SKM-1 (cell line): ENCODE measurements around the gene LMAN1.

Source experiments
- DNase-seq: peaks from one replicate; lab custom pipeline; 2025; ENCODE audit not compliant: unreplicated experiment; lab: John Stamatoyannopoulos, UW

LMAN1 gene

GRCh38 chr18:59358712-59359575 is at the start of gene LMAN1:
TSS of gene LMAN1 (minus strand) at chr18:59359265. CDS start at chr18:59359244, 21 bp downstream.
- DNase-seq = peak; percentile 71

DNA sequence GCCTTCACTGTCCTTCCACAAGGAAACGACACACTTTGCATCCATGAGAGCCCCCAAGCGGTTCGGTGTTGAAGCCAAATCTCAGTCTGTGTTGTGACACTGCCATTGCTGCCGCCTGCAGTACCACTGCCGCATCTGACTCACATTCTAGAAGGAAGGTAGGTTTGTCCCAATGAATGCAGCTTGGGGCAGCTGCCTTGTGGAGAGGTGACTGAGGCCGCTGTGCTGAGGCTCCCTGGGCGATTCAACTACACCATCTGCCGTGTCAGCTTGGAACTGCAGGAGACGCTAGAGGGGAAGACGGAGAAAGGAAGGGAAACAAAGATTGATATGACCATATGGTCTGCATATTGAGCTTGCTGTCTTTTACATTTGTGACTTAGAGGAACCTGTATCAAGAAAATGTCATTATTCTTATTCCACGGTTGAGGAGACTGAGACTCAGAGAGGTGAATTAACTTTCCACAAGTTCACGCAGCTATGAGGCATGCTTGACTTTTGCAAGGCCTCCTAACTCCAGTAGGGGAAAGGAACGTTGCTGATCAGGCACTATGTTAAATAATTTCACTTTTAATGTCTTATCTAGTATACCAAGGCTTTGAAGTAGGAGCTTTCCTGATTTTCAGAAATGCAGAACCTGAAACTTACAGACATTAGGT is 43.5 kb upstream of the LMAN1 start:
- peak; percentile 84 for DNase-seq

DNA sequence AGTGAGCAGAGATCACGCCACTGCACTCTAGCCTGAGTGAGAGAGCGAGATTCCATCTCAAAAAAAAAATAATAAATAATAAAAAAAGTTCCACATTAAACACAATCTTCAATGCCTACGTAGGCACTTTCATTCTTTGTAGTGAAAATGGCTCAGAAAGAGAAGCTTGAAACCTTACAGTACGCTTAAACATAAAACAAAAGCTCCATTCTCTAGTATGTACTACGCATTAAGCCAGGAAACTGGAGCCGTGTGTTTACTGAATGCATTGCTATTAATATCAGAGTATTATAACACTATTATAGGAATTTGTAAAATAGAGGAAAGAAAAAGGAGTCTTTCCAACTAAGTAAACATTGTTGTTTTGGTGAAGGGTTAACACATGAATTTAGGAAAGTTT is 41.3 kb upstream of the LMAN1 start:
- DNase-seq = no peak

- no peak for DNase-seq
Observed at GRCh38 chr18:59395226-59396175, 36.4 kb upstream of the LMAN1 start.

DNA sequence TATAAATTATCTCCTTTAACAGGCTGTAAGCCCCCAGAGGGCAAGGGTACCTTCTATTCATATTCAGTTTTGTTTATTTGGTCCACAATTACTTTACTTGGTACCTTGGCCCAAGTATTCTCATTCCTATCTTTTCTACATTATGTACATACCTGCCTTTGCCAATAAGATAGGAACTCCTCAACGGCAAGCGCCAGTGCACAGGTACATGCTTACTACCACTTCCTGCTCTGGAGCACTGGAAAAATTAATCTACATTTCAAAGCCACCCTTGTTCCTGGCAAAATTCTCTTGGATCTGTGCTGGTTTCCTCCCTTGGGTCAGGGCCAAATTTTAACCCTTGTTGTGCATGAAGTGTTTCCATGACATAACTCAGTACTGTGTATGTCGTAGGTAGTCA is 34.3 kb upstream of the LMAN1 start:
- no peak for DNase-seq

- no peak for DNase-seq
Observed at GRCh38 chr18:59388817-59389216, 29.8 kb upstream of the LMAN1 start.

DNA sequence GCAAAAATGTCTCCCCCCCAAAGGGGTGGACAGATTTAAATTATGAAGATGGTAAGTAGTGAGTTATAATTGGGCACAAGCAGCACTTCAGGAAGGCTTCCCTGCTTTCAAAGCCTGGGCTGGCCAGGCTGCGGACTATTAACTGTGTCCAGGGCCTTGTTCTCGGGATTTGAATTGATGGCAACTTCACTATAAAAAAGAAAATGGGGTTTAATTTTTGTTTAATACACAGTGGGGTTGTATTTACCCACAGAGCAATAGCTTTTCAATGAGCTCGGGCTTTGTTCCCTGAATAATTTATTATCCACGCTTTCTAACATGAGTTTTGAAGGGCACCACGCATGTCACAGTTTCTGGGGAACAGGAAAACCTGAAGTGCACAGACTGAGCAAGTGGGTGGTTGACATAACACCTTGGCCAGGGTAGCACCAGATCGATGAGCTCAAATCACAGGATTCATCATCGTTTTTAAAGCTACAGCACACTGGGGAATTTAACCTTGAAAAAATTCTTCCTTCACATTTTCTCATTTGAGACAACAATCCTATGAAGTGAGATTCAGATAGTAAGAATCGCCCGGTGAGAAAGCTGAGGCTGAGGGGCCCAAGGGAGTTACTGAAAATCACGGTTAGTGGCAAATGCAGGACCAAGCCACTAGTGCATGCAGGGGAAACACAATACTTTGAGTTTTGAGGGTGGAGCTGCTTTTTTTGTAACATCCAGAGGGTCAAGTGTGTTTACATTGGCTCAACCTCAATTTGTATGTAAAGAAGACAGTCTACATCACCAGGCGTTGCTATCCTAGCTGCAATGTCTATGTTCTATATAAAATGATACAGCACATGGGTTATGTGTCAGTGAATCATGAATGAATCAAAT is 28.9 kb upstream of the LMAN1 start:
- DNase-seq = no peak

DNA sequence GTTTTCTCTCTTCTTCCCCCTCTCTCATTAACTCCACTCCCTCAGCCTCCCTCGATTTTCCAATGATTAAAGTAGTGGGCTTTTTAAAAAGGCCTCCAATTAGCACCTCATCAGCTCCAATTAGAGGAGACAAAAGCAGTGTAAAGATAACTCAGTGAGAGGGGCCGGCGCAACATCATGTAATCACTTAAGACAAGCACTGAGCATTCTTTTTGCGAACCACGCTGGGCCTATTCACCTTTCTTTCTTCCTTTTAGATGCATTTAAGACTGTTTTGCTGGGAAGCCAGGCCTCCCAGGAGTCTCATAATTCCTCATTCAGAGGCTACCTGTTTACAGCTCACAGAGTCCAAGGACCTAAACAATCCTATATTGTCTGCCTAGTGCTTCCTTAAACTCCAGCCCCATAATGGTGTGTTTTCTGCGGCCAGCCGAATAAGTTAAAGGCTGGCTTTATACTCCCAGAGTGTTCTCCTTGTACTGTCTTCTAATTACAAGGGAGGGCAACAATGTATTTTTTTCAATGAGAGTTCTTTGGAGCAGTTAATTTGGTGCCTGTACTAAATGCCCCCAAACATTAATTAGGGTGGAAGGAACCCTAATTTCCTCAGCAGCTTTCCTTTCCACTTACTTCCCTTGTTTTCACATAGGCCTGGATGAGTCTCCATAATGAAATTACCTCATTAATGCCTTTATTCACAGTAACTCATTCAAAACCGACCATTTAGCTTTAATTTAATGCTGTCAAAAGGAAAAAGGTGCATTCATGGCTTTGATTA is 28.0 kb upstream of the LMAN1 start:
- DNase-seq = no peak

DNA sequence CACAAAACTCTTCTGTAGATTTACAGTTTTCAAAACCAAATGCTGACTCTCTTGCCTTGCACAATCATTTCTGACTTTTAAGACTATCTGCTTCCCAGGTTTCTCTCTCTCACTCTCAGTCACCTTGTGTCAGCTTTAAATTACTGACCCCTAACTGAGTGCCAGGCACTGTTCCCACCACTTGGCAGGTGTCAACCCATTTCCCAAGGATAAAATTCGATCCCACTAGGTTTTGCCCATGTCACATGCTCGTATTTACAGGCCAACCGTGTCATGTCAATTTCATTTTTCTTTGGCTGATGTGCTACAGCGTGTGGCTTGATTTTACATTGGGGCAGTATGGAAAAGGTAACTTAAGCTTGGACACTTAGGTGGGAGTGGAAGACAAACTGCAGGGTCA is 26.1 kb upstream of the LMAN1 start:
- no peak for DNase-seq

GRCh38 chr18:59383851-59384250 is 24.8 kb upstream of the LMAN1 start:
- no peak for DNase-seq

- no peak for DNase-seq
Observed at GRCh38 chr18:59382383-59382782, 23.3 kb upstream of the LMAN1 start.

DNA sequence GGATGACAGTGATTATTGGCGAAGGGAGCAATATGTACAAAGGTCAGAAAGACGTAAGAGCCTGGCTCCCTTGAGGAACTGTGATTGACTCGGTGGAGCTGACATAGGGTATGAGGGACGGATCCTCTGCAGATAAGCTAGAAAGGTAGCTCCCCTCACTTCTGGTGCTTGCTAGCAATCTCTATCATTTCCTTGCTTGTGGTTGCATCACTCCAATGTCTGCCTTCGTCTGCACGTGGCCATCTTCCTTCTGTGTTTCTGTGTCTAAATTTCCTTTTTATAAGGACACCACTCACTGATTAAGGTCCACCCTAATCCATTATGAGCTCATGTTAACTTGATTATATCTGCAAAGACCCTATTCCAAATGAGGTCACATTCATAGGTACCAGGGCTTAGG is 22.9 kb upstream of the LMAN1 start:
- DNase-seq = no peak

- DNase-seq = no peak
Observed at GRCh38 chr18:59380706-59381105, 21.6 kb upstream of the LMAN1 start.

GRCh38 chr18:59379772-59380522 is 20.9 kb upstream of the LMAN1 start:
- DNase-seq = no peak

- no peak for DNase-seq
Observed at GRCh38 chr18:59377613-59378337, 18.7 kb upstream of the LMAN1 start.

DNA sequence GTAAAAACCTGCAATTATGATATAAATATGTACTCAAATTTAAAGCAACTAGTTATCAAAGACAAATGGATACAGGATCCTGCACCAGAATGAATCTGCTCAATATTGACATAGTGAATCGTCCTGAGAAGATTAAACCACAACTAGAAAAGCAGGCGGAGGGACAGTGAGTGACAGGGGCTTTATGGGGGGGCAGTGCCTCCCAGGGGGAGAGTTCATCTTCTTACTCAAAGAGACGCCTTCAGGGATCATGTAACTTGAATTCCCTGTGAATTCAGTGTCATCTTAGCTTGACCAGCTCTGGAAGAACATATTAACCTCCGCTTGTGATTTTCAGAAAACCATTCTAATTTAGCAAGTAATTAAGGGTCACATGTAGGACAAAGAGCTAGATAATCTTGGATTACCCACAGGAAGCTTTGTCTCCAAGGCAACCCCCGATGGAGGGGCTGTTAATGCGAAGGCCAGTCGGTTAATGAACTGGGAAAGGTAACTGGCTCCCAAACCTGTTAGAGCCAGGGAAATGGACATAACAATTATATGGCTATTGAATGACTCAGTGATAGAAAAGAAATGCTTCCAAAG is 17.4 kb upstream of the LMAN1 start:
- DNase-seq = no peak

- DNase-seq = no peak
Observed at GRCh38 chr18:59374128-59374527, 15.1 kb upstream of the LMAN1 start.

DNA sequence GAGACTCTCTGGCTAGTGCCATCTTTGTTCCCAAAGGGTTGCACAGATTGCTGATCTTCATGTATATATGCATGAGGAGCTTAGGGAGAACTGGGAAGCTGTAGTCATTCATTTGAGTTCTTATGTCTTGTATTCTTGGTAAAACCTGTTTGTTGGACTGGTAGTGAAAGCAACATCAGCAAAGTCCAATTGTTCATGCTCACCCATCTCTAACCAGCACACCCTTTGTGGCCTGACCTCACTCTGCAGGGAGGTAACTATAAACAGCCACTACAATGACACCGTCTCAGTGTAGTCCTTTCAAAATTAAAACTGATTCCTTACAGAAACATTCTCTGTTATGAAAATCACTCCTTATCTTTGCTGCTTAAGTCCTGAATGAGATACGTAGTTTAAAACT is 13.9 kb upstream of the LMAN1 start:
- DNase-seq = no peak
